Measurements from ENCODE around the gene UBQLN4.

- no peak for TF ChIP-seq CTCF (conservative IDR thresholded peaks at IDR 0.05)
- no peak for TF ChIP-seq EZH2 (IDR thresholded peaks at IDR 0.05; ENCODE audit: low read depth)
These were observed 57.4 kb downstream of the UBQLN4 start for GRCh38 chr1:155996166-155996565.
